Measurements from ENCODE around the gene WDR27. TPM values are rescaled to one million over a fixed set of nuclear protein-coding genes. Genes with fewer than 3 reads are reported as not detected.

WDR27 gene
- total and polyA plus RNA-seq, 10 of the 15 experiments (the other 5 are each of a cell fraction or from before 2014, with no cell fraction given), result 1.9 to 33.2 (median 19.0) TPM

GRCh38 chr6:169654598-169655391 is 47.0 kb downstream of the WDR27 start (continued):
- peak in 1 of 3 experiments; percentile 15; a peak in 1 of 6 replicates for TF ChIP-seq CTCF (IDR thresholded peaks at IDR 0.05 in 2 of 3, conservative IDR thresholded peaks at IDR 0.05 in 1 of 3; ENCODE audit: control insufficient read depth in 2 of 3, extremely low read depth in 1 of 3, insufficient read depth in 1 of 3, low read depth in 3 of 3, low read length in 3 of 3)
- TF ChIP-seq BMI1 (IDR thresholded peaks at IDR 0.05; ENCODE audit: borderline replicate concordance), result no peak
- TF ChIP-seq CHD4 (IDR thresholded peaks at IDR 0.05), result no peak
- no peak for TF ChIP-seq SIX5 (IDR thresholded peaks at IDR 0.05; ENCODE audit: low read depth, low read length, severe bottlenecking)
- no peak for TF ChIP-seq CUX1 (IDR thresholded peaks at IDR 0.05; ENCODE audit: insufficient replicate concordance, low read depth, low read length)
- no peak for TF ChIP-seq JUND (IDR thresholded peaks at IDR 0.05; ENCODE audit: low read depth, low read length)
